Pulmonary artery endothelial cell (primary cell): Measurements from ENCODE around the gene RHBDF1. TPM values are rescaled to one million over a fixed set of nuclear protein-coding genes. Genes with fewer than 3 reads are reported as not detected.
A peak's percentile ranks its signal among the peaks of the same experiment; 100 is the strongest.

Experiments
- DNase-seq: peaks from one replicate; pipeline ENCODE4 v3.0.0-alpha.2; 2011; ENCODE audit warnings: low read depth, low spot score
- total RNA-seq: library from RNA; depleted of rRNA; stranded (reverse); fragments of >200 nt; gene quantifications from 2 replicates; pipeline ENCODE4 v1.2.3, GENCODE V29; 2014

RHBDF1 gene
- 24.9 and 26.2 TPM in 2 replicates for total RNA-seq

DNA sequence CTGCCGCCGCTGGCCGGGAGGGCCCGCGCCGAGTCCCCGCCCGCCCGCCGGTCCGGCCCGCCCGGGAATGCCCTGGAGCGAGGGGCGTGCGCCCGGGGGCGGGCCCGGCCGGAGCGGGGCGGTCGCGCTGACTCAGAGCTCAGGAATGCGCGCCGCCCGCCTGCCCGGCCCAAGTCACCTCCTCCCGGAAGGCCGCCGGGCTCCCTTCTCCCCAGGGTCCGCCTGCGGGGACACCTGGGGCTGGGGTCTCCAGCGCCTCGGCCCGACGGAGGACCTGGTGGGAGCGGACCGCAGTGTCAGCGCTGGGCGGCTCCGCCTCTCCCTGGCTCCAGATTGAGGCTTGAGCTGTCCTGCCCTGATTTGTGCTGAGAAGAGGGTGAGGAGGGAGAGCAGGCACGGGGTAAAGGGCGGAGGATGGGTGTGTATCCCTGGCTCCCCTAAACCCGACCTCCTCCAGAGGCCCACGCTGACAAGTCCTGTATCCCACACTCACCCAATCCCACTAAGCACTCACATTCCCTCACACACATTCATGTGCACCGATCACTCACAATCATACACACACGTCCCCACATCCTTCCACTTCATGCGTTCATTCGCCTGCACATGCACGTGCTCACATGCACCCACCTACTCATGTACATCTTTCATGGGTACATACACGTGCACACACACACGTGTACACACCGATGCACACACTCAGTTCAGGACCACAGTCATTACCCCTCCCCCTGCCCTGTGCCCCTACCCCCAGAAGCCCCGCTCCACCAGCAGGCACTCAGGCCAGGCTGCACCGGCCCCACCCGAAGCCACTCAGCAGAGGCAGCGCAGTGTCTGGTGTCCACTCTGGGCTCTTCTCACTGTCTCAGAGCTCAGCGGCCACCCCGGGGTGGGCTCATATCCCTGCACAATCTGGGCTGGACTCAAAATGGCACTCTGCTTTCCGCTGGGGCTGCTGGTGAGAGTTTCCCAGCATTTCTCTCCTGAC, at the start of gene RHBDF1:
Gene RHBDF1 (minus strand): TSS at position 71 of the 988 bp plus-strand sequence. CDS start 7,616 bp downstream, outside the sequence.
- no peak for DNase-seq

GRCh38 chr16:120756-121155, 48.3 kb upstream of the RHBDF1 start:
- DNase-seq, result no peak

DNA sequence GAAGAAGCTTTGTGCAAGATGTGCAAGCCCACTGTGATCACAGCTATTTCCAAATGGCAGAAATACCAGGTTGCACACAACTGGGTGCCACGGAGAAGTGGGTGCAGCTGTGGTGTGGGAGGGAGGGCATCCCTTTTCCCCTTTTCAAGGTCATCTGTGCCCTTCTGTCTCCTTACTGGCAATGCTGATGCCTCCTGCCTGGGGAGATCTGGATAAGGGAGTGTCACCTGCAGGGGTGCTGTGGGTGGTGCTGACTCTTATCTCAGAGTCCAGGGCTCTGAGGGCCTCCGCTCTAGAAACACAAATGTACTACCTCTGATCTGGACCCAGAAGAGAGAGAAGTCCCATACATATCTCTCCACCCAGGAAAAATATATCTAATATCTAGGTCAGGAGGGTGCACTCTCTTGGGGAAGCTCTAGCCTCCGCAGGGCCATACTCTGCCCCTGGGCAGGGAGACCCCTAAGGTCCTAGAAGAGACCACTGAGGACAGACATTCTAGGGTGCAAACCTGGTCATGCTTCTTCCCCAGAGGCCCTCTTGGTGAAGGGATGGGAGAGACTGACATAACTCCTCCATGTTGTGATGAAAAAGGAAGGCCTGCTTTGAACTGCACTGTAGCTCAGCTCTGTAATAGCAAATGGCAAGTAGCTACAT, 47.5 kb upstream of the RHBDF1 start:
- DNase-seq, result no peak

- no peak for DNase-seq
Observed at GRCh38 chr16:119295-119694, 46.9 kb upstream of the RHBDF1 start.

- no peak for DNase-seq
Observed at GRCh38 chr16:118857-119256, 46.4 kb upstream of the RHBDF1 start.

DNA sequence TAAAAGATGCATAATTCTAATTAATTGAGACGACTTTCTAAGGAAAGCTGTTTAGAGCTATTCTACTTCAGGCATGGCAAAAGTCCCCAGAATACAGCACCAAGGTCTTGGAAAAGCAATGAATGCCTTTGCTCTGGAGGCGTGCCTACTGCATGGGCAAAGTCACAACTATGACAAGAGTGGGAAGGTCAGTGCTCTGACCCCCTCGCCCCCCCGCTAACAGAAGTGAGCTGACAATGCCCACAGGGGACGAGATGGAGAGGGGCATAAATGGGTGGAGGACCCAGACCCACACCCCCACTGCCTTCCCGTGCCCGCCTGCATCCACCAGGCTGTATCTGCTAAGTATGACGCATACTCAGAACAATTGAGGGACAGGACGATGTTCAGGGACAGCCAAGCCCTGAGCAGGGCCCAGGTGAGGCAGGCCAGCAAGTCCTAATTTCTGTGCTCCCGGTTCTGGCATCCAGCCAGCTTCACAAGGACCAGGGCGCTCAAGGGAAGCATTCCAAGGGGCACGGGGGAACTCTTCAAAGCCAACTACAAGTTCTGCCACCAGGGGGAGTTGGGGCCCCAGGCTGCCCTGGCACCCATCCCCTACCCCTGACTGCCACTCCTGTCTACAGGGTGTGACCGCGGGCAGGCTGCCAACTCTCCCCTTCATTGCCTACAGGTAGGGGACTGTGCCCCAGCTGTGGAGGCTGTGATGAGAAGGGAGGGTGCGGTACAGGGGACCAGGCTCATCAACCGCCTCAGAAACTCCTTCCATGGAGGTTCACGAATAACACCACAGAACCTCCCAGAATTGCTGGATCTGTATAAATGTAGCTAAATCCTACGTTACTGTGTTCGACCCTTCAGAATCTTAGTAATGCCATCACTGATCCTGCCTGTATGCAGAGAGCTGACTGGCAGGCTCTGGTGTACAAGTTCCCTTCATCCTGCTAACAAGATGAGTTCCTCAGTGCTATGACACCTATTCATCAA, 45.2 kb upstream of the RHBDF1 start:
- DNase-seq, result no peak

DNA sequence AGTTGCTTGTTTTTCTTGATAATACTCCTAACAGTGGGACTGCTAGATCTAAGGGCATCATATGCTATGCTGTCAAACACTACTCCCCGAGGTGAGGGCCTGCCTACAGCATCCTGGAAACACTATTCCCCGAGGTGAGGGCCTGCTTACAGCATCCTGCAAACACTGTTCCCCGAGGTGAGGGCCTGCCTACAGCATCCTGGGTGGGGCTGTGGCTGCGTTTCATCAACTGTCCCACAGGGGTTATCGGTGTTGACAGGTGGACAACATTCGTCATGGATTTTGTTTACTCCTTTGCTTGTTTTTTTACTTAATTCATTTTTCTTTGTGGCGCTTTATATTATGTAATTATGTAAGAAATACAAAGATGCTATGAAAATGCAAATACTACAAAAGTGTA, 43.6 kb upstream of the RHBDF1 start:
- DNase-seq, result no peak

GRCh38 chr16:114327-114726, 41.9 kb upstream of the RHBDF1 start:
- DNase-seq, result no peak

DNA sequence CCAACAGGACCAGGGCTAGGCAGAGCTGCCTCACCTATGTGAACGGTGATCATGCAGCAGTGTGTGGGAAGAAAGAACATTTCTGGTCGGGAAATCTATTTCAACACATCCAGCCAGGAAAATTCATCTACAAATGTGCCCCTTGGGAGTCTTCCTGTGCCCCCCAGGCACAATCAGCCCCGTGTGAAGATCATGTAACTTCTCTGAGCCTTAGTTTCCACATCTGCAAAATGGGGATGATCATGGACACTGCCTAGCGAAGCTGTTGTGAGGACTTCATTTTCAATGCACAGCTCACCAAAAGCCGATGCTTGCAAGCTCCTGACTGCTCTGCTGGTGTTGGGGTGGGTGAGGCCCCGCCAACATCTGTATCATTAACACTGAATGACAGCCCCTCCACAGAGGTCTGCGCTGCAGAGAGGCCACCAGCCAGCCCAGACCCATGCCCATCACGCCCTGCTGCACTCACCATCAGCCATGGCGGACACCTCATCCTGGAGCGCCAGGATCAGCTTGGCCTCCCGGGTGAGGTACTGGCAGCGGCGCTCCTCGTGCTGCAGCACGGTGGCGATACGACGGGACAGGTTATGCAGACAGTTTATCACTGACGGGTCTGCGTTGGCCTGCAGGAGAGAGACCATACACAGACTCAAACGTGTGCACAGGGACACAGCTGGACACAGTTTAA, 39.9 kb upstream of the RHBDF1 start:
- no peak for DNase-seq

DNA sequence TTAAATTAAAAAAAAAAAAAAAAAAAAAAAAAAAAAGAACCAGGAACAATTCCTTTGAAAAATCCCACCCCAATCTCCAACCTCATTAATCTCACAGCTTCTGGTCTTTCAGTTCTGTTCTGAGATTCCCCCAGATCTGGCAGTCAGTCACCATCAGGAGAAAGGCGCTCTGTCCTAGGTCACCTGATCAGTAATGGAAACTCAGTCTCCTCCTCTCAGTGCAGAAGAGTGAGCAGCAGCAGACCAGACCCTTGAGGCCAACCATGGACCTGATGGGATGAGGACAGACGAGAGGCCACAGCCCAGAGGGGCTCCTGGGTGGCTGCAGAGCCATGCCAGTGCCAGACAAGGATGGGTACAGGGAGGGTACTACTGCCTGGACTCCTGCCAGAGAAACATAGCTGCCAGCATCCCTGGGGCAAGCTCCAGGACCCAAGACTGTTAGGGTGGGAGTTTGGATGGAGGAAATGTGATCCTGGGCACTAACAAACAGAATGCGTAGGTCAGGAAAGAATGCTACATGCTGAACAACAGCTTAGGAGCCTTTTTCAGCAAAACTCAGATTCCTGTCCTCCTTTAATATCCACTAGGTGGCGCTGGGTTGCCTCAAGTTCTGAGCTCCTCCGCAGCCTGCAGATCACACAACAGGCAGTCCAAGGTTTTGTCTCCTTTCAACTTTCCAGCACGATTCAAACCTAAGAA, 34.3 kb upstream of the RHBDF1 start:
- DNase-seq, result peak; percentile 48

GRCh38 chr16:105521-105920, 33.1 kb upstream of the RHBDF1 start:
- no peak for DNase-seq

GRCh38 chr16:104928-105327, 32.5 kb upstream of the RHBDF1 start:
- DNase-seq, result no peak

GRCh38 chr16:104355-104754, 31.9 kb upstream of the RHBDF1 start:
- DNase-seq, result no peak

DNA sequence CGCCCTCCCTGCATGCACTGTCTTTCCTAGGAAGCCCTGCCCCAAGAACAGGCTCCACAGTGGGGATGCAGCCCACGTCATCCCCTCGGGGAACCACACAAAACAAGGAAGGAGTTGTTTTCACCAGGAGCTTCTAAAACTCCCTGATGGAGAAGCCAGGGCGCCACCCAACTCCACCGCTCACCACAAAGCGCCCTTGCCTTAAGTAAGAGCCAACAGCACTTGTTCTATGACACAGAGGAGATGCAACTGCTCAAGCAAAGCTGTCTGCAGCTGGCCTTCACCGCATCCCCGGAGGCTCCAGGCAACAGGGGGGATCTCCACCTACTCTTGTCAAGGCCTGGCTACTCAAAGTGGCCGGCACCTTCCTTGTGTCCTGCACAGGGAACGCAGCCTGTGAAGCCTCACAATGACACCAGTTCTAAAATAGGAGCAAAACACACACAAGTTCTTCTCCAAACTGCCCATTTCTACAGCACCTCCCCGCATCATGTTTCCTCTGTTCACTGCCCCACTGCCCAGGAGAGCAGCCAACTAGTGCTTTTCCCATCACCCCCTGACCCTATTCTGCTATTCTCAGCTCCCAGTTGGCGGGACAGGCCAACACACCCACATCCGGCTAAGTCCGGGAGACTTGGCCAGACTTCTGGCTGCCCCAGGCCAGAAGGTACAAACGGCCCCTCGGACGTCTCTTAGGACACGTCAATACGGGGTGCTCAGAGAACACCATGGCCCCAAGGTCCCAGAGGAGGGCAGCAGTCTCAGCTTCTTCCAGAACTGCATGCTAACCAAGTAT, 29.8 kb upstream of the RHBDF1 start:
- no peak for DNase-seq

DNA sequence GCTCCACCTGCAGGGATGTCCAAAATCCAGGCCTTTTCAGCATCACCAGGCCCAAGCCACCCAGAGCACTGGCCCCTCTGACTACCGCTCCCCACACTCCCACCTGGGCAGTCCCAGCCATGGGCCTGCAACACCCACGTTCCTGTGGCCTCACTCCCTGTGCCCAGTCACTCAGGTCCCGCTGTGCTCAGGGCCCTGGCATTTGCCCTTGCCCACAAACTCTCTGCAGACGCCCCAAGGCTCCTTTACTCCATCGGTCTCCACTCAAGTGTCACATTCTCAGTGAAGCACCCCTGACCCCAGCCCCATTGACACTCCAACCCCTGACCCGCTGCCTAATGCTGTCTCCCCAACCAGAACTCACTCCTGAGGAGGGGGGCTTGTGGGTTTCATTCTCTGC, 29.2 kb upstream of the RHBDF1 start:
- no peak for DNase-seq

DNA sequence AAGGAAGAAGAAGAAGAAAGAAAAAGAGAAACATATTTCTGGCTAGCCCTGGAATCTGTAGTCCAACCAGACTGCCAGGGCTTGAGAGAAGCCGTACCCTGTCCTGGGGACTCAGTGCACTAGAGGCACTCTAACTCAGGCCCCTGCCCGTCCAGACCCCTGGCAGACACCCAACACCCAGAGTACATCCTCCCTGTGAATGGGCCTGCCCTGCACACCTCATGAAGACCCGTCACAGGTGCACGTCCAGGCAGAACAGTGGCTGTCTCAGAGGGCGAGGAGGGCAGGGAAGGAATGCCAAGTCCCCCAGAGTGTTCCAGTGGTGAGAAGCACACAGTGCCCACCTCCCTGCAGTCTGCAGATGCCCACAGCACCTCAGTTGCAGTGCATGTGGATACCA, 28.6 kb upstream of the RHBDF1 start:
- DNase-seq, result no peak

- no peak for DNase-seq
Observed at GRCh38 chr16:97822-98221, 25.4 kb upstream of the RHBDF1 start.

- DNase-seq, result no peak
Observed at GRCh38 chr16:96935-97381, 24.5 kb upstream of the RHBDF1 start.

GRCh38 chr16:94918-95265, 22.5 kb upstream of the RHBDF1 start:
- DNase-seq, result no peak
